Activated effector memory CD4-positive, alpha-beta T cell treated with anti-CD3 and anti-CD28 coated beads, Interleukin-2, amount 50 U/mL, for 16 hours (primary cell): ENCODE measurements around the gene GDAP2.
"Not testable (repeated sequence)": the region's sequence is repeated elsewhere in the genome, so short reads cannot be mapped to it uniquely, and the experiment has no call there.

Experiments
- DNase-seq: peaks from one replicate; pipeline ENCODE4 v3.0.0-alpha.2; 2020

Gene GDAP2

GRCh38 chr1:117899801-117900200 is 29.6 kb downstream of the GDAP2 start:
- no peak for DNase-seq

- no peak for DNase-seq
Measured at GRCh38 chr1:117897551-117897950, 31.9 kb downstream of the GDAP2 start.

GRCh38 chr1:117895482-117896114 is 33.8 kb downstream of the GDAP2 start:
- peak; percentile 78 for DNase-seq

GRCh38 chr1:117894078-117894477 is 35.3 kb downstream of the GDAP2 start:
- no peak for DNase-seq

- DNase-seq = no peak
Measured at GRCh38 chr1:117892512-117892911, 36.9 kb downstream of the GDAP2 start.

GRCh38 chr1:117890452-117890851 is 39.0 kb downstream of the GDAP2 start:
- no peak for DNase-seq

GRCh38 chr1:117886101-117886795 is 43.2 kb downstream of the GDAP2 start:
- no peak for DNase-seq

- DNase-seq = no peak
Measured at GRCh38 chr1:117883616-117884015, 45.8 kb downstream of the GDAP2 start.

GRCh38 chr1:117879284-117879683 is 50.1 kb downstream of the GDAP2 start:
- DNase-seq = no peak

GRCh38 chr1:117877823-117878222 is 51.6 kb downstream of the GDAP2 start:
- DNase-seq = no peak

GRCh38 chr1:117871013-117871412 is 58.4 kb downstream of the GDAP2 start:
- no peak for DNase-seq

GRCh38 chr1:117861694-117862093 is 67.7 kb downstream of the GDAP2 start:
- DNase-seq = no peak

- DNase-seq = no peak
Measured at GRCh38 chr1:117860896-117861610, 68.4 kb downstream of the GDAP2 start.

- no peak for DNase-seq
Measured at GRCh38 chr1:117859901-117860300, 69.5 kb downstream of the GDAP2 start.

- DNase-seq = no peak
Measured at GRCh38 chr1:117857418-117857817, 72.0 kb downstream of the GDAP2 start.

GRCh38 chr1:117852853-117853553 is 76.4 kb downstream of the GDAP2 start:
- DNase-seq = no peak

GRCh38 chr1:117851687-117852086 is 77.7 kb downstream of the GDAP2 start:
- DNase-seq = no peak

GRCh38 chr1:117846674-117847425 is 82.6 kb downstream of the GDAP2 start:
- DNase-seq = no peak

- DNase-seq = not testable (repeated sequence)
Measured at GRCh38 chr1:117844478-117844877, 84.9 kb downstream of the GDAP2 start.

GRCh38 chr1:117843791-117844190 is 85.6 kb downstream of the GDAP2 start:
- no peak for DNase-seq

- DNase-seq = no peak
Measured at GRCh38 chr1:117842408-117843170, 86.8 kb downstream of the GDAP2 start.

- DNase-seq = no peak
Measured at GRCh38 chr1:117841117-117841650, 88.2 kb downstream of the GDAP2 start.
